Fibroblast of pulmonary artery (primary cell): ENCODE measurements around the gene NFAT5.

ENCODE experiments used
- DNase-seq: peaks from one replicate; pipeline ENCODE4 v3.0.0-alpha.2; 2010; ENCODE audit warnings: low read depth
- H3K4me3 ChIP-seq: replicated peaks from 2 replicates; pipeline ENCODE4 v1.5.1; 2011; ENCODE audit warnings: low read depth, mild to moderate bottlenecking, control low read depth, low read length, moderate library complexity
- CTCF ChIP-seq: IDR thresholded peaks from 2 replicates; pipeline ENCODE4 v1.5.1; 2011; ENCODE audit warnings: mild to moderate bottlenecking, control low read depth, low read length, inconsistent platforms; ENCODE audit errors: missing control alignments

NFAT5 gene

GRCh38 chr16:69589434-69590269 is 23.9 kb downstream of the NFAT5 start:
- H3K4me3 ChIP-seq = no peak overlapping the region
- no peak for DNase-seq
- TF ChIP-seq CTCF = no peak

- H3K4me3 ChIP-seq = no peak overlapping the region
- no peak for TF ChIP-seq CTCF
- DNase-seq = no peak
These were observed 24.8 kb downstream of the NFAT5 start for GRCh38 chr16:69590590-69590989.

GRCh38 chr16:69593751-69594255 is 28.0 kb downstream of the NFAT5 start:
- DNase-seq = no peak
- TF ChIP-seq CTCF = no peak
- no peak overlapping the region for H3K4me3 ChIP-seq

GRCh38 chr16:69595127-69596036 is 29.6 kb downstream of the NFAT5 start:
- no peak for TF ChIP-seq CTCF
- DNase-seq = peak; percentile 73
- no peak overlapping the region for H3K4me3 ChIP-seq

DNA sequence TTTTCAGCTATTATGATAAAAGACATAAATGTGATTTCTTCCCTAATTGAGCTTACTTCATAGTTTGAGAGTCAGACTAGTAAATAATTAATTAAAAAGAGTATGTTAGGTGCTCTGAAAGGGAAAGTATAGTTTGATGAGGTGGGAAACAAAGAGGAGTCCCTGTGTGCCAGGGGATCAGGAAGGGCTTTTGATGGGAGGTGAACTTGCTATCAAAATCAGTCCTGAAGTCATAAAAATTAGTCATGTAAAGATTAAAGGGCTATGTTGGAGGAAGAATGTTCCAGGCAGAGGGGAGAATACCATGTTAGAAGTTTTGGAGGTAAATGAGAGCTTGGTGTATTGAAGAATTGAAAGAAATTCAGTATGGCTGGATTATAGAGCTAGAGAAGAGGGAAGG is 31.0 kb downstream of the NFAT5 start:
- no peak for DNase-seq
- no peak for TF ChIP-seq CTCF
- H3K4me3 ChIP-seq = no peak overlapping the region

GRCh38 chr16:69598045-69598444 is 32.3 kb downstream of the NFAT5 start:
- no peak for DNase-seq
- H3K4me3 ChIP-seq = no peak overlapping the region
- TF ChIP-seq CTCF = no peak
